Adipocyte (in vitro differentiated cells): ENCODE measurements around the gene C3orf22.

Experiments used
- DNase-seq: peaks from one replicate; pipeline ENCODE4 v3.0.0-alpha.2; 2015; ENCODE audit warnings: low read depth
- H3K27me3 ChIP-seq: replicated peaks from 2 replicates; pipeline ENCODE4 v1.7.0; 2013; ENCODE audit warnings: mild to moderate bottlenecking, low read length, moderate library complexity; ENCODE audit not compliant: control insufficient read depth, insufficient read depth
- H3K36me3 ChIP-seq: 2 replicates; pipeline ENCODE4 v1.7.0; 2013; ENCODE audit warnings: low read length, mild to moderate bottlenecking, moderate library complexity; ENCODE audit not compliant: control insufficient read depth, insufficient read depth, severe bottlenecking
- H3K4me1 ChIP-seq: 2 replicates; pipeline ENCODE4 v1.7.0; 2013; ENCODE audit warnings: mild to moderate bottlenecking, low read length, moderate library complexity; ENCODE audit not compliant: control insufficient read depth, insufficient read depth
- H3K4me3 ChIP-seq: 2 replicates; pipeline ENCODE4 v1.7.0; 2013; ENCODE audit warnings: mild to moderate bottlenecking, low read length, moderate library complexity
- H3K9ac ChIP-seq: 2 replicates; pipeline ENCODE4 v1.7.0; 2013; ENCODE audit warnings: mild to moderate bottlenecking, low read length, moderate library complexity
- H3K9me3 ChIP-seq: 2 replicates; pipeline ENCODE4 v1.7.0; 2013; ENCODE audit warnings: mild to moderate bottlenecking, low read length, moderate library complexity; ENCODE audit not compliant: control insufficient read depth

Gene C3orf22

DNA sequence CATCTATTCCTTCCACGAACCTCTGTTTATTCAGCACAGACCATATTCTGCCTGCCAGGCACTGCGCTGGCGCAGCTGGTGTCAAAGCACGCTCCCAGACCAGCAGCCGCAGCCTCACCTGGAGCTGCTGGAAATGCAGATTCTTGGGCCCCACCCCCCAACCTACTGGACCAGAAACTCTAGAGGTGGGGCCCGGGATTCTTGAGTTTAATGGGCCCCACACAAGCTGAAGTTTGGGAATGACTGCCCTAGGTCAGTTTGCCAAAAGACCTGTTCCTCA lies 27.7 kb downstream of the C3orf22 start:
- Histone ChIP-seq H3K4me3 (no peak overlapping the region), H3K9me3 (no peaks in the 10 kb centered on the region), H3K36me3 (no peaks in the 10 kb centered on the region), H3K27me3 (peaks cover 48% of the 10 kb centered on the region), H3K9ac (no peak overlapping the region), H3K4me1 (peaks cover 3% of the 10 kb centered on the region)
- DNase-seq, result no peak

DNA sequence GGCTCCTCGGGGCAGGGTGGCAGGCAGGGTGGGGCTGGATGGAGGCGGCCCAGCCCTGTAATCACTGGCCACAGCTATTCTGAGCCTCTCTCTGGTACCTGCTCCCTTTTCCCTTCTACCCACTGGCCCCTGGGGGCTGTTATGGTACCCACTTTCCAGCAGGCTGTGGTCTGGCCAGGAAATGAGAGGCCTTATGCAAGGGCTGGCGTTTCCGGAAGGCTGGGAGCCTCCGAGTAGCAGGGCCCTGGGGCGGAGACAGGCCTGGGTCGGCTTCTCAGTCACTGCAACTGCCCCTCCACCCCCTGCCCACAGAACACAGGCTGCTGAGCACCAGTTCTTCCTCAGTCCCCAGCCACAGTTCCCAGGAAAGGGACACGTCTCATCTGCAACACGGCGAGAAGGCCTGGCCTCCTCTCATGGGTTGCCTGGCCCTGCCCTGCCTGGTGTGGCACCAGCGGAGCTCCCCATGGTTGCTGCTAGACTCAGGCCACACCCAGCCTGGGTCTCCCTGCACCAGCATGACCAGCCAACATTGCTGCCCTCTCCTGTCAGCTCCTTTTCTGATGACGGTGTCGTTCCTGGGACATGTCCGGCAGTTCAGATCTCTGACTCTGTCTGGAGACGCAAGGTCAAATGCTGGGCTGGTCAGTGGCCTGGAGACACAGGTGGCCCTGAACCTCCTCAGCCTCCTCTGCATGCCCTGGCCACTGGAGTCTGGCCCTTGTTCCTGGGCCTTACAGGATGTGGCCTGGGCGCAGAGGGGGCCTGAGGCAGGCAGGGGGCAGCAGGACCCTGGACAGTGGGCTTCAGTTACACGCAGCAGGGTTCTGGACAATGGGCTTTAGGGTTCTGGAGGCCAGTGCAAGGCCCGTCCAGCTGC lies 28.3 kb downstream of the C3orf22 start:
- Histone ChIP-seq H3K4me3 (no peak overlapping the region), H3K36me3 (no peaks in the 10 kb centered on the region), H3K9ac (no peak overlapping the region), H3K4me1 (peaks cover 3% of the 10 kb centered on the region), H3K9me3 (no peaks in the 10 kb centered on the region), H3K27me3 (peaks cover 47% of the 10 kb centered on the region)
- DNase-seq, result no peak

DNA sequence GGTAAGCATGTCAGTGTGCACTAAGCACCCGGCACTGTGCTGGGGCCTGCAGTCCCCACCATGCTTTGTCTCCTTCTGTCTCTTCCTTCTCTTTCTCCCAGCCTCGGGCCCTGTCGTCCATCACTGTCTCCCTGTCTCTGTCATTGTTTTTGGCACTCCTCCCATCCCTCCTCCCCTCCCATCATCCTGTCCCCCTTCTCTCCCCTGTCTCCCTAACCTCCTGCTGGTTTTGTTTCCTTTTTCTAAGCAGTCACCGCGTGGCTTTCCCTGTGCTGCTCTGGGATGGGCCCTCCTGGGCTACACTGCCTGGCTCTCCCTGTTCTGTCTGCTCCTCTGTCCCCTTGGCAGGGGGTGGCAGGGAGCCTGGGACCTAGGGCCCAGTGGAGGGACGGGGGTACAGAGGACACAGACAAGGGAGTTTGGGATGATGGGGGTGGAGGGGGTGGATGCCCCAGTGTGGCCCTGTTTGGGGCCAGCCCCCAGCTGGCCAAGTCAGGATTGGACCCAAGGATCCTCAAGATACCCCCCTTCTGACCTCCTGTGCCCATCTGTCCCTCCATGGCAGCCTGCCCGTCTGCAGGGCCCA lies 29.1 kb downstream of the C3orf22 start:
- H3K36me3 ChIP-seq, result no peaks in the 10 kb centered on the region
- H3K9ac ChIP-seq, result no peak overlapping the region
- no peak for DNase-seq
- peaks cover 45% of the 10 kb centered on the region for H3K27me3 ChIP-seq
- H3K4me1 ChIP-seq, result peaks cover 3% of the 10 kb centered on the region
- no peaks in the 10 kb centered on the region for H3K9me3 ChIP-seq
- no peak overlapping the region for H3K4me3 ChIP-seq

DNA sequence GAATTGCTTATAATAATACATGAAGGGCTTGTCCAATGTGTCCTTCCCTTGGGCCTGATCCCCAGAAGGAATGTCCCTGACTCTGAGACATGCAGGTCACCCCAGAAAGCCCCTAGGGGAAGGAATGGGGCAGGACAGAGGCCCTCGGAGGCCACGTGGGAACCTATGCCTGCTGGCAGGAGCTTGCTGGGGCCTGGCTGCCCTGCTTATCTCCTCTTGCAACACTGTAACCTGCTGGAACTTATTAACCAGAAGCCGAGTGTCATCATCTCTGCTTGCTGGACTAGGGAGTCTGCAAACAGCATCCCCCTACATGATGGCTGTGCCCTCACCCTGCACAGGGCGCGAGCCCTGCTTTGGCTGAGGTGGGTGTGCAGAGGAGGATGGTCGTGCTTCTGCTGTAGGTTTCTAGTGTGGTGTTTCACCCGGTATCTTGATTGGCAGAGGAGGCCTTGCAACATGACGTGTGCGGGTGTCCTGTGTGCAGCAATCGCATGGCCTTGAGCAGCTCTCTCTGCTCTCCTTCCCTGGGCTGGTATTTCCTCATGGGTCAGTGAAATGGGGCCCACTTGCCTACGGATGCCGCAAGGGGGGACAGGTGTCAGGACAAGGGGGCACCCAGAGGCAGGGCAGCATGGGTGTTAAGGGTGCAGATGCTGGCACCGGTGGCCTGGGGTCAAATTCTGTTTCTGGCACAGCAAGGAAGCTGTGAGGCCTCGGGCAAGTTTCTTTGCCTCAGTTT lies 29.8 kb downstream of the C3orf22 start:
- H3K4me1 ChIP-seq, result peaks cover 3% of the 10 kb centered on the region
- H3K9me3 ChIP-seq, result no peaks in the 10 kb centered on the region
- peak; percentile 37 for DNase-seq
- H3K27me3 ChIP-seq, result peaks cover 45% of the 10 kb centered on the region
- no peak overlapping the region for H3K4me3 ChIP-seq
- H3K9ac ChIP-seq, result no peak overlapping the region
- H3K36me3 ChIP-seq, result no peaks in the 10 kb centered on the region

DNA sequence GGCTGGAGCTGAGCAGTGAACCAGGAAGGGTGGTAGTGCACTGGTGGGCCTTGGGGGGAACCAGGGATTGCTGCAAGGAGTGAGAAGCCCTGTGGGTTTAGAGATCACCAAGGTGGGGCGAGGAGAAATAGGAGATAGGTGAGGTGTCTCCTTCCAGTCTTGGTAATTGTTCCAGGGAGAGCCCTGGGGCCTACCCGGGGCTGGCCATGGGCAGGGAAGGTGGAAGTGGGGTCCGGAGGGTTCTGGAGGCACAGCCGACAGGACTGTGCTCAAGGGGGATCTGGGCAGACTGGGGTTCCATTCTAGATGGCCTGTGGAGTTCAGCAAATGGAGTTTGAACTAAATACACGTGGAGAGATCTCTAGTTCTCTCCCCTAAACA lies 30.3 kb downstream of the C3orf22 start:
- Histone ChIP-seq H3K9ac (no peak overlapping the region), H3K27me3 (peaks cover 44% of the 10 kb centered on the region), H3K36me3 (no peaks in the 10 kb centered on the region)

DNA sequence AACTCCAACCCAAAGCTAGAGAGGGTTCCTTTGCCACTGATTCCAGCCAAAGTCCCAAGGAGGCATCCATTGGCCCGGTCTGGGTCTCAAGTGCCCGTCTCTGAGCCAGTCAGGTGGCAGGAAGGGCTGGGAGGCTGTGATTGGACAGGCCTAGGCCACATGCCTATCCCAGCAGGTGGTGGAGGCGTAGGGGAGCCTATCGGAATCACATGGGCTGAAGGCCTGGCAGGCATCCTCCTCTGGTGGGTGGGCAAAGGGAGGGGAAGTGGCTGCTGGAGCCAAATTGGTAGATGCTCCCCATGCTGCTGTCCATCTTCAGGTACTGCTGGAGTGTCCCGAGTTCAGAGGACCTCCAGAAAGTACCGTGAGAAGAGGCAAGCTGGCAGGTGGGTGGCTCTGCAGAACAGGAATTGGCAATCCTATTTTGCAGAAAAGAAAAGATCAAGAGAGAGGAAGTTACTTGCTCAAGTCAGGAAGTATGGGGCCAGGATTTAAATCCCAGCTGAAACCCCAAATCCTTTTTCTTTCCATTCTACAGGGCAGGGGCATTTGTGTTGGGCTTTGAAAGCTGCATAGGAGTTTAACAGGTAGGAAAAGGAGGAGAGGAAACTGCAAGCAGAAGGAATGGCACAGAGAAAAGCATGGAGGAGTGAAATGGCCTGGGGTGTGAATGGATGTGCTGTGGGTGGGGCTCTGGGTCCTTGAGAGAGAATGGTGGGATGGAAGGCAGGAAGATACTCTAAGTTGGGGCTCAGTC lies 31.1 kb downstream of the C3orf22 start:
- Histone ChIP-seq H3K9me3 (no peaks in the 10 kb centered on the region), H3K4me3 (no peak overlapping the region), H3K36me3 (no peaks in the 10 kb centered on the region), H3K4me1 (peaks cover 3% of the 10 kb centered on the region), H3K27me3 (peaks cover 42% of the 10 kb centered on the region), H3K9ac (no peak overlapping the region)
- no peak for DNase-seq

More for the DNA sequence above, 30.3 kb downstream of the C3orf22 start:
- H3K4me3 ChIP-seq, result no peak overlapping the region
- no peak for DNase-seq
- H3K9me3 ChIP-seq, result no peaks in the 10 kb centered on the region
- peaks cover 3% of the 10 kb centered on the region for H3K4me1 ChIP-seq

DNA sequence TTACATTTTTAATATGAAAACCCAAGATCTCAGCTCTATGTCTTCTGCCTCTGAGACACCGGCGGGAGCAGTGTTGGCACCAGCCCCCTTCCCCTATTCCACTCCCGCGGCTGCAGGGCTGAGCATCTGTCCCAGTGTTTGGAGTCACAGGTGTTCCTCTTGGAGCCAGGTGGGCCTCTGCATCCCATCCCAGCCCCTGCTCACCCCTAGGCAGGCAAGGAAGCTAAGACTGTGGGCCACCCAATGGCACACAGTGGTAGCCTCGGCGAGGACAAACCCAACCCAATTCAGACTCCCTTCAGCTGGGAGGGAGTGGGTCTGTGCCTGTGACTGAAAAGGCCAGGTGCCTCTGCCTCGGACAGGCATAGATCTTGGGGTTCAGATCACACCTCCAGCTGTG lies 31.7 kb downstream of the C3orf22 start:
- H3K4me1 ChIP-seq, result peaks cover 3% of the 10 kb centered on the region
- no peak for DNase-seq
- H3K27me3 ChIP-seq, result peaks cover 36% of the 10 kb centered on the region

DNA sequence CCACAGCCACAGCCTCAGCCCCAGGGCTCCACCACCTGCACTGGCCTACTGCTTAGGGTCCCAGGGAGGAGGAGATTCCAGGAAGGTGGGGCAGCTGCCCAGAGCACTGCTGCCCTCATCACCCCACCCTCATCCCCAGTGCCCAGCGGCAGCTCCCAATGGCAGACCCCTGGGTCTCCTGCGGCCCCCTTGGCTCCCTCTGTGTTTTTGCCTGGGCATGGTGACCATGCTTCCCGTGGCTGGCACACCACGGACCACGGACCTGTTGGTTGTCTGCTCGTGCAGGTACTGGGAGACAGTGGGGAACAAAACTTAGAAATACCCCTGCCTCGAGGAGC lies 32.1 kb downstream of the C3orf22 start:
- no peaks in the 10 kb centered on the region for H3K9me3 ChIP-seq
- H3K27me3 ChIP-seq, result peaks cover 32% of the 10 kb centered on the region
- no peaks in the 10 kb centered on the region for H3K36me3 ChIP-seq
- H3K4me3 ChIP-seq, result no peak overlapping the region
- no peak for DNase-seq
- H3K4me1 ChIP-seq, result peaks cover 3% of the 10 kb centered on the region
- H3K9ac ChIP-seq, result no peak overlapping the region

More for the DNA sequence above, 31.7 kb downstream of the C3orf22 start:
- no peaks in the 10 kb centered on the region for H3K36me3 ChIP-seq
- no peak overlapping the region for H3K4me3 ChIP-seq
- no peak overlapping the region for H3K9ac ChIP-seq
- H3K9me3 ChIP-seq, result no peaks in the 10 kb centered on the region

DNA sequence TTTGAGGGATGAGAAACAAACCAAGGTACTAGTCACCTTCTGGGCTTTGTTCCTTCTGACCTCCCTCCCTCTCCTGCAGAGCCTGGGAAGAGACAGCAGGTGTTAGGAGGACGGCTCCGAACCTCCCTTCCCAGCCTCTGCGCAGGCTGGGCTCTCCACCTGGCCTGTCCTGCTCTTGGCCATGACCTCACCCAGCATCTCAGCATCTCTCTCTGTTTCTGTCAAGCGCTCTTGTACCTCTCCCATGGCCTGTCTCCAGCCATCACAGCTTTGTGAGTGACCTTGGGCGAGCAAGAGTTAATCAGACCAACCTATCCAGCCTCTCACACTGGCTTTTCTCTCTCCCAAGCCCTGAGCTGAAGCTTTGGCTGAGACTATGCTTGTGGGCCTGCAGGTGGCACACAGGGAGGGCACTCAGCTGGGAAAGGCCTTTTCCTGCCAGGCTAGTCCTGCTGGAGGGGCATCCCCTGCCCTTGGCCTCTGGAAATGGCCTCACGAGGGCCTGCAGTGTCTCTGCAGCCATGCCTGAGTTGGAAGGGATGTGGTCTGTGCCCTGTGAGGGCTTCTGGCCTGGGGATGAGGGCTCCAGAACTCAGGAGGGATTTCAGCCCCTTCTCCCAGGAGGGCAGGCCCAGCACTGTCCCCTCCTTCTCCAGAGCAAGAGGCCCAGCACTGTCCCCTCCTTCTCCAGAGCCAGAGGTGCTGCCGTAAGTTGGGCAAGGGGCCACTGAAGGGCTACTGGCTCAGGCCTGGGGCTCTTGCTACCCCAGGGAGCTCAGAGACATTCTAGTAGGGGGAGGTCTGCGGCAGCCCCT lies 32.7 kb downstream of the C3orf22 start:
- Histone ChIP-seq H3K4me3 (no peak overlapping the region), H3K4me1 (peaks cover 3% of the 10 kb centered on the region), H3K27me3 (peaks cover 27% of the 10 kb centered on the region), H3K36me3 (no peaks in the 10 kb centered on the region), H3K9me3 (no peaks in the 10 kb centered on the region), H3K9ac (no peak overlapping the region)
- DNase-seq, result no peak

DNA sequence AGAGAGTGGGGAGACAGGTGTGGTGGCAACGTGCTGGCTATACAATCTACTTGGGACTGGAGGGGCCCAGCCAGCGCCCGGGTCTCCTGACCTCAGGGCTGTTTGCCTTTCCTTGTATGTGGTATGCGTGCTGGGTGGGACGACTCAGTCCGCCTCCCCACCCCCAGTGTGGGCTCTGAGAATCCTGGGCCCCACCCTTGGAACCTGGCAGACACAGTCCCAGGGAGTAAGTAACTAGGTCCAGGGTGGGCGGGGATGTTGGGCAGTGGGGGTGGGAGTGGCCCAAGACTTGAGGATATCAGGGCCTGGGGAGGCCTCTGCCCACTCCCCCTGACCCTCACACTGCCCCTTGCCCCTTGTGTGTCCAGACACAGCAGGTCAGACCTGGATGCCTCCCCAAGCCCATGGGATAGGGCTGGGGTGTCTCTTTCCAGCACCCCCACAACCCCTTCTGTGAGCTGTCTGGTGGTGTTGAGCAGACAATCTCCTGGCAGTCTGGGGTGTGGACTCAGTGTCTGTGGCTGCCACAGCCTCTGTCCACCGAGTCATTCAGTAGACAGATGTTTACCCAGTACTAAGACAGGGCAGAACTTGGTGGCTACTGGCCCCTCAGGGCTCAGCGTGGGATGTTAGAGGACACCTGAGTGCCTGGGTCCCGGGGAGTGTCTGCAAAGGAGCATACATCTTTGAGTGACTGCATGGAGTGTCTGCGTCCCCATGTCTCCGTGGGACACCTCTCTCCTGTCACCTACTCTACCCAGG lies 33.5 kb downstream of the C3orf22 start:
- Histone ChIP-seq H3K27me3 (peaks cover 27% of the 10 kb centered on the region), H3K36me3 (no peaks in the 10 kb centered on the region), H3K4me1 (peaks cover 3% of the 10 kb centered on the region), H3K9me3 (no peaks in the 10 kb centered on the region), H3K4me3 (no peak overlapping the region), H3K9ac (no peak overlapping the region)
- DNase-seq, result no peak
